K562 (cell line): ENCODE measurements around the gene UNC93B1. TPM values are rescaled to one million over a fixed set of nuclear protein-coding genes. Genes with fewer than 3 reads are reported as not detected.
A peak's percentile ranks its signal among the peaks of the same experiment; 100 is the strongest.

ENCODE experiments used
- ADNP ChIP-seq: fragments of 200-800 bp; sonication (Bioruptor generic); IDR thresholded peaks from 2 replicates; pipeline ENCODE4 v1.6.1; 2016; ENCODE audit warnings: missing genetic modification characterization, missing compliant biosample characterization
- BRF1 ChIP-seq: IDR thresholded peaks from 3 replicates; pipeline ENCODE4 v1.6.1; 2011; ENCODE audit warnings: borderline replicate concordance, mild to moderate bottlenecking; ENCODE audit not compliant: insufficient read length; ENCODE audit errors: extremely low read depth
- CBX3 ChIP-seq, 2 experiments: IDR thresholded peaks; 1 replicate in 1 of 2; 2 replicates in 1 of 2; pipeline ENCODE4 v1.6.1; 2012; ENCODE audit warnings: inconsistent platforms in 2 of 2, low read length in 2 of 2, borderline replicate concordance in 1 of 2, control low read depth in 1 of 2
- CREB1 ChIP-seq, 2 experiments: sonication (generic) in 1 of 2; formaldehyde crosslinking in 1 of 2; IDR thresholded peaks; 2 replicates each; pipeline versions ENCODE4 v1.6.1 to v1.8.0; 2012 to 2022; ENCODE audit warnings: inconsistent platforms in 1 of 2, mild to moderate bottlenecking in 1 of 2, missing genetic modification reagents in 1 of 2, moderate library complexity in 1 of 2
- DLX4 ChIP-seq: fragments of 250-450 bp; sonication (Bioruptor Pico); IDR thresholded peaks from 2 replicates; pipeline ENCODE4 v1.6.1; 2021; ENCODE audit warnings: mild to moderate bottlenecking
- DNMT1 ChIP-seq: fragments of 450-650 bp; IDR thresholded peaks from 2 replicates; pipeline ENCODE4 v1.6.1; 2016; ENCODE audit warnings: antibody characterized with exemption, mild to moderate bottlenecking
- HCFC1 ChIP-seq: IDR thresholded peaks from 2 replicates; pipeline ENCODE4 v1.6.1; 2012; ENCODE audit warnings: low read depth, low read length, improper control_type of control experiment
- JUN ChIP-seq, 2 experiments: sonication (generic) in 1 of 2; formaldehyde crosslinking in 1 of 2; IDR thresholded peaks; 2 replicates each; pipeline versions ENCODE4 v1.6.1 to v1.8.0; 2012 to 2022; ENCODE audit warnings: borderline replicate concordance in 2 of 2, mild to moderate bottlenecking in 2 of 2, improper control_type of control experiment in 1 of 2, low read depth in 1 of 2, low read length in 1 of 2, missing genetic modification reagents in 1 of 2
- KAT2B ChIP-seq: IDR thresholded peaks from one replicate; pipeline ENCODE4 v1.6.1; 2012; ENCODE audit warnings: low read depth, mild to moderate bottlenecking, control low read depth, inconsistent platforms, low read length, moderate library complexity
- KHSRP ChIP-seq: fragments of 450-650 bp; IDR thresholded peaks from 2 replicates; pipeline ENCODE4 v1.6.1; 2017
- MTA1 ChIP-seq: fragments of 450-650 bp; IDR thresholded peaks from 2 replicates; pipeline ENCODE4 v1.6.1; 2017; ENCODE audit warnings: borderline replicate concordance
- MTA3 ChIP-seq: fragments of 450-650 bp; formaldehyde crosslinking; IDR thresholded peaks from 2 replicates; pipeline ENCODE4 v1.6.1; 2017; ENCODE audit warnings: mild to moderate bottlenecking, borderline replicate concordance
- OTX1 ChIP-seq: fragments of 450-650 bp; formaldehyde crosslinking; IDR thresholded peaks from 2 replicates; pipeline ENCODE4 v1.4.0; 2022; ENCODE audit warnings: mild to moderate bottlenecking
- PURB ChIP-seq: sonication (generic); formaldehyde crosslinking; IDR thresholded peaks from 2 replicates; pipeline ENCODE4 v1.9.0; 2021; ENCODE audit warnings: low read depth, mild to moderate bottlenecking, missing genetic modification reagents
- RBM15 ChIP-seq: fragments of 200-400 bp; formaldehyde crosslinking; IDR thresholded peaks from 2 replicates; pipeline ENCODE4 v1.6.1; 2018; ENCODE audit warnings: mild to moderate bottlenecking, low read length, moderate library complexity; ENCODE audit not compliant: insufficient read depth
- RFX7 ChIP-seq: fragments of 250-450 bp; sonication (Bioruptor Pico); IDR thresholded peaks from 2 replicates; pipeline ENCODE4 v1.5.1; 2021; ENCODE audit warnings: mild to moderate bottlenecking
- SAFB2 ChIP-seq: fragments of 200-400 bp; formaldehyde crosslinking; IDR thresholded peaks from 2 replicates; pipeline ENCODE4 v1.6.1; 2018; ENCODE audit warnings: borderline replicate concordance, low read length, low read depth, moderate library complexity; ENCODE audit not compliant: severe bottlenecking
- STAT5B ChIP-seq: fragments of 250-450 bp; sonication (Bioruptor Pico); IDR thresholded peaks from 2 replicates; pipeline ENCODE4 v1.8.0; 2021; ENCODE audit warnings: mild to moderate bottlenecking, inconsistent platforms
- TCFL5 ChIP-seq: fragments of 250-450 bp; sonication (Bioruptor Pico); conservative IDR thresholded peaks from 2 replicates; pipeline ENCODE4 v1.6.1; 2021; ENCODE audit warnings: mild to moderate bottlenecking, moderate library complexity, matching md5 sums
- TFAM ChIP-seq: fragments of 250-450 bp; sonication (Bioruptor Pico); conservative IDR thresholded peaks from 2 replicates; pipeline ENCODE4 v1.5.0; 2021; ENCODE audit warnings: mild to moderate bottlenecking, moderate library complexity
- ZNF212 ChIP-seq: fragments of 450-650 bp; formaldehyde crosslinking; IDR thresholded peaks from 2 replicates; pipeline ENCODE4 v1.4.0; 2020; ENCODE audit warnings: mild to moderate bottlenecking
- ZNF431 ChIP-seq: sonication (generic); formaldehyde crosslinking; IDR thresholded peaks from 2 replicates; pipeline ENCODE4 v1.8.0; 2022; ENCODE audit warnings: mild to moderate bottlenecking, missing genetic modification reagents
- ZNF79 ChIP-seq: fragments of 250-450 bp; sonication (Bioruptor Pico); IDR thresholded peaks from 2 replicates; pipeline ENCODE4 v1.4.0; 2020; ENCODE audit warnings: low read depth, mild to moderate bottlenecking, moderate library complexity
- polyA plus RNA-seq, 8 experiments: library from polyadenylated mRNA; depleted of rRNA in 4 of 8; stranded (reverse) in 5 of 8; unstranded in 3 of 8; fragments of >200 nt; fragmentation: Nextera tagmentation in 2 of 8; fragmentation: Illumina TruSeq in 1 of 8; extraction: Ambion mirVana in 2 of 8; extraction: Trizol in 1 of 8; gene quantifications; 2 replicates each; pipeline versions ENCODE4 v1.2.1 to v1.2.3, GENCODE V29; 2011 to 2014; ENCODE audit warnings: inconsistent platforms in 1 of 8, missing spikeins in 1 of 8
- total RNA-seq, 7 experiments: library from RNA; depleted of rRNA in 6 of 7; stranded (reverse); fragments of >200 nt in 6 of 7; fragmentation: Illumina TruSeq in 2 of 7; extraction: Trizol in 2 of 7; gene quantifications; 2 replicates each; pipeline versions ENCODE4 v1.2.1 to v1.2.3, GENCODE V29; 2011 to 2021; ENCODE audit warnings: low replicate concordance in 1 of 7
- TF ChIP-seq, protein P1 (sequence below), 2 experiments: IDR thresholded peaks; 2 replicates each; pipeline ENCODE4 v1.6.1; 2012; ENCODE audit warnings: improper control_type of control experiment in 2 of 2, low read depth in 2 of 2, low read length in 2 of 2, borderline replicate concordance in 1 of 2
- TF ChIP-seq, protein P2 (sequence below): fragments of 250-450 bp; sonication (Bioruptor Pico); IDR thresholded peaks from 2 replicates; pipeline ENCODE4 v1.4.0; 2020

The UNC93B1 gene
- total and polyA plus RNA-seq, 9 of the 15 experiments (the other 6 are each of a cell fraction or from before 2014, with no cell fraction given), result 0.10 to 13.6 (median 6.5) TPM

DNA sequence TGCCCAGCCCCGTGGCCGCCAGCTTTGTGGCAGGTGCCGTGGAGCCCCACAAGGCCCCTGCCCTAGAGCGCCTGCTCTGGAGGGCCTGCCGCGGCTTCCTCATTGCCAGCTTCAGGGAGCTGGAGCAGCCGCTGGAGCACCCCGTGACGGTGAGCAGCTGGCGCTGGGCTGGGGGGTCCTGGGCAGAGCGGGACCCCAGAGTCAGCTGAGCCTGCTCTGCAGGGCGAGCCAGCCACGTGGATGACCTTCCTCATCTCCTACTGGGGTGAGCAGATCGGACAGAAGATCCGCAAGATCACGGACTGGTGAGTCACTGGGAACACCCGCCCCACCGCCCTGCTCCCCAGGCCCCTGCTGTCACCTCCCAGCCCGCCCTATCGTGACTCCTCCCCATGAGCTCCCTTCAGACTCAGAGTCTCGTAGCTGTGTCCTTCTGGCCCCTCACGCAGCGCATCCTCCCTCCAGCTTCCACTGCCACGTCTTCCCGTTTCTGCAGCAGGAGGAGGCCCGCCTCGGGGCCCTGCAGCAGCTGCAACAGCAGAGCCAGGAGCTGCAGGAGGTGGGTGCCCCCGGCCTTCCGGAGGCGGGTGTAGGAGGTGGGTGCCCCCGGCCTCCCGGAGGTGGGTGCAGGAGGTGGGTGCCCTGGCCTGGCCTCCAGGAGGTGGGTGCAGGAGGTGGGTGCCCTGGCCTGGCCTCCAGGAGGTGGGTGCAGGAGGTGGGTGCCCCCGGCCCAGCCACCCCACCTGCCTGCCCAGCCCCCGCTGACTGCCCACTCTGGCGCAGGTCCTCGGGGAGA lies 39.6 kb upstream of the UNC93B1 start (continued):
- no peak for TF ChIP-seq ZNF212 (CRISPR knock-in tag)
- no peak for TF ChIP-seq DNMT1
- no peak for TF ChIP-seq KAT2B
- 0 out of 2 replicates have a peak, but pooled peaks have one; percentile 45 for TF ChIP-seq MTA3
- no peak for TF ChIP-seq RBM15
- no peak for TF ChIP-seq TCFL5
- TF ChIP-seq DLX4 (CRISPR knock-in tag), result no peak
- TF ChIP-seq, protein P1, sequence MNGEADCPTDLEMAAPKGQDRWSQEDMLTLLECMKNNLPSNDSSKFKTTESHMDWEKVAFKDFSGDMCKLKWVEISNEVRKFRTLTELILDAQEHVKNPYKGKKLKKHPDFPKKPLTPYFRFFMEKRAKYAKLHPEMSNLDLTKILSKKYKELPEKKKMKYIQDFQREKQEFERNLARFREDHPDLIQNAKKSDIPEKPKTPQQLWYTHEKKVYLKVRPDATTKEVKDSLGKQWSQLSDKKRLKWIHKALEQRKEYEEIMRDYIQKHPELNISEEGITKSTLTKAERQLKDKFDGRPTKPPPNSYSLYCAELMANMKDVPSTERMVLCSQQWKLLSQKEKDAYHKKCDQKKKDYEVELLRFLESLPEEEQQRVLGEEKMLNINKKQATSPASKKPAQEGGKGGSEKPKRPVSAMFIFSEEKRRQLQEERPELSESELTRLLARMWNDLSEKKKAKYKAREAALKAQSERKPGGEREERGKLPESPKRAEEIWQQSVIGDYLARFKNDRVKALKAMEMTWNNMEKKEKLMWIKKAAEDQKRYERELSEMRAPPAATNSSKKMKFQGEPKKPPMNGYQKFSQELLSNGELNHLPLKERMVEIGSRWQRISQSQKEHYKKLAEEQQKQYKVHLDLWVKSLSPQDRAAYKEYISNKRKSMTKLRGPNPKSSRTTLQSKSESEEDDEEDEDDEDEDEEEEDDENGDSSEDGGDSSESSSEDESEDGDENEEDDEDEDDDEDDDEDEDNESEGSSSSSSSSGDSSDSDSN (IDR thresholded peaks at IDR 0.05; ENCODE audit: borderline replicate concordance in 1 of 2, low read depth in 2 of 2, low read length in 2 of 2), result peak; percentile 43 to 84; a peak in 2 of 4 replicates
- TF ChIP-seq JUN (IDR thresholded peaks at IDR 0.05; ENCODE audit: borderline replicate concordance, low read depth, low read length), result peak; percentile 91
- TF ChIP-seq JUN (CRISPR knock-in tag; IDR thresholded peaks at IDR 0.05; ENCODE audit: borderline replicate concordance), result peak; percentile 82; the same call in 1 of the 2 replicates
- 0 out of 2 replicates have a peak, but pooled peaks have one; percentile 36 for TF ChIP-seq MTA1
- no peak for TF ChIP-seq OTX1 (CRISPR knock-in tag)
- TF ChIP-seq TFAM (CRISPR knock-in tag), result no peak
- no peak for TF ChIP-seq RFX7 (CRISPR knock-in tag)
- TF ChIP-seq KHSRP, result no peak
- TF ChIP-seq CREB1 (IDR thresholded peaks at IDR 0.05), result no peak
- TF ChIP-seq CREB1 (CRISPR knock-in tag; IDR thresholded peaks at IDR 0.05), result no peak
- TF ChIP-seq, protein P2, sequence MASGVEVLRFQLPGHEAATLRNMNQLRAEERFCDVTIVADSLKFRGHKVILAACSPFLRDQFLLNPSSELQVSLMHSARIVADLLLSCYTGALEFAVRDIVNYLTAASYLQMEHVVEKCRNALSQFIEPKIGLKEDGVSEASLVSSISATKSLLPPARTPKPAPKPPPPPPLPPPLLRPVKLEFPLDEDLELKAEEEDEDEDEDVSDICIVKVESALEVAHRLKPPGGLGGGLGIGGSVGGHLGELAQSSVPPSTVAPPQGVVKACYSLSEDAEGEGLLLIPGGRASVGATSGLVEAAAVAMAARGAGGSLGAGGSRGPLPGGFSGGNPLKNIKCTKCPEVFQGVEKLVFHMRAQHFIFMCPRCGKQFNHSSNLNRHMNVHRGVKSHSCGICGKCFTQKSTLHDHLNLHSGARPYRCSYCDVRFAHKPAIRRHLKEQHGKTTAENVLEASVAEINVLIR, result no peak
- no peak for TF ChIP-seq HCFC1
- no peak for TF ChIP-seq ZNF79 (CRISPR knock-in tag)
- TF ChIP-seq SAFB2, result no peak
- TF ChIP-seq STAT5B, result no peak
- no peak for TF ChIP-seq ADNP (tag)
- TF ChIP-seq CBX3 (IDR thresholded peaks at IDR 0.05; ENCODE audit: borderline replicate concordance in 1 of 2, low read length in 2 of 2), result peak in 1 of 2 experiments; percentile 45; a peak in 1 of 3 replicates
- no peak for TF ChIP-seq PURB (CRISPR knock-in tag)
- TF ChIP-seq ZNF431 (CRISPR knock-in tag), result no peak
- TF ChIP-seq BRF1, result no peak
